ENCODE measurements around the gene DARS2.

GRCh38 chr1:173866413-173867115 is 42.1 kb downstream of the DARS2 start:
- no peak for TF ChIP-seq CTCF (IDR thresholded peaks at IDR 0.05)
- TF ChIP-seq POLR2A (IDR thresholded peaks at IDR 0.05), result no peak

Measured in testis (tissue), 2 donors.